Activated B cell treated with CpG ODN at 0.5 μM for 24 hours (primary cell): ENCODE results near the gene RRN3. TPM values are rescaled to one million over a fixed set of nuclear protein-coding genes. Genes with fewer than 3 reads are reported as not detected.

Experiments used
- ATAC-seq: fragments of 200-7000 bp; cut with Tn5 transposase; one replicate; pipeline ENCODE4 v1.10.0; 2021; ENCODE audit warnings: low read depth, mild to moderate bottlenecking, moderate library complexity
- CTCF ChIA-PET: fragments of 350-600 bp; sonication (Branson Sonifier 250); formaldehyde crosslinking; loops from one replicate; lab custom pipeline; 2021; ENCODE audit warnings: antibody characterized with exemption; lab: Charles Lee
- POLR2A ChIA-PET: fragments of 350-600 bp; sonication (Branson Sonifier 250); formaldehyde crosslinking; loops from one replicate; lab custom pipeline; 2021; ENCODE audit warnings: antibody characterized with exemption; lab: Charles Lee
- DNase-seq: peaks from one replicate; pipeline ENCODE4 v3.0.0; 2022
- H3K27ac Mint-ChIP-seq: one replicate; pipeline ENCODE4 v1.8.0; 2020; ENCODE audit warnings: mixed read lengths
- H3K27me3 Mint-ChIP-seq: one replicate; pipeline ENCODE4 v1.8.0; 2021; ENCODE audit warnings: mixed read lengths
- H3K36me3 Mint-ChIP-seq: one replicate; pipeline ENCODE4 v1.8.0; 2021; ENCODE audit warnings: low read depth, mixed read lengths
- H3K4me1 Mint-ChIP-seq: one replicate; pipeline ENCODE4 v1.8.0; 2021; ENCODE audit warnings: mixed read lengths
- H3K4me3 Mint-ChIP-seq: one replicate; pipeline ENCODE4 v1.8.0; 2020; ENCODE audit warnings: mild to moderate bottlenecking, mixed read lengths
- H3K9me3 Mint-ChIP-seq: one replicate; pipeline ENCODE4 v1.8.0; 2020; ENCODE audit warnings: mixed read lengths
- CTCF ChIP-seq: fragments of 200-600 bp; IDR thresholded peaks from one replicate; pipeline ENCODE4 v1.8.0; 2022; ENCODE audit warnings: antibody characterized with exemption, mild to moderate bottlenecking
- intact Hi-C: fragments of 100-400 bp; cut with micrococcal nuclease; formaldehyde crosslinking; loops from one replicate; pipeline ENCODE4 v1.15.1; 2024
- total RNA-seq: library from RNA; stranded (reverse); gene quantifications from 2 replicates; pipeline ENCODE4 v1.2.3, GENCODE V29; 2022

Gene RRN3
- total RNA-seq, 1 donor from 2014 or later, result 35.8 TPM

- H3K27me3 Mint-ChIP-seq, result no peaks in the 10 kb centered on the region
- ATAC-seq, result no peak
- no peaks in the 10 kb centered on the region for H3K4me1 Mint-ChIP-seq
- H3K36me3 Mint-ChIP-seq, result peaks cover 85% of the 10 kb centered on the region
- no peak overlapping the region for H3K27ac Mint-ChIP-seq
- no peak for TF ChIP-seq CTCF
- DNase-seq, result no peak
- no peaks in the 10 kb centered on the region for H3K9me3 Mint-ChIP-seq
- no peak overlapping the region for H3K4me3 Mint-ChIP-seq
- CTCF ChIA-PET, result no interaction called here
- POLR2A ChIA-PET, result no interaction called here
- intact Hi-C loops, result no loop called here
These were observed 55.4 kb downstream of the RRN3 start for GRCh38 chr16:15038689-15039088.

- peaks cover 91% of the 10 kb centered on the region for H3K36me3 Mint-ChIP-seq
- no peaks in the 10 kb centered on the region for H3K9me3 Mint-ChIP-seq
- H3K27ac Mint-ChIP-seq, result no peak overlapping the region
- intact Hi-C loops, result no loop called here
- ATAC-seq (no peak), DNase-seq (no peak)
- H3K4me1 Mint-ChIP-seq, result no peaks in the 10 kb centered on the region
- H3K27me3 Mint-ChIP-seq, result no peaks in the 10 kb centered on the region
- no peak overlapping the region for H3K4me3 Mint-ChIP-seq
- TF ChIP-seq CTCF, result no peak
- ChIA-PET POLR2A (no interaction called here), CTCF (no interaction called here)
These were observed 56.3 kb downstream of the RRN3 start for GRCh38 chr16:15037745-15038144.

- ChIA-PET POLR2A (no interaction called here), CTCF (no interaction called here)
- H3K27ac Mint-ChIP-seq, result peak overlapping the region; percentile 12
- H3K36me3 Mint-ChIP-seq, result peaks cover 94% of the 10 kb centered on the region
- no peaks in the 10 kb centered on the region for H3K9me3 Mint-ChIP-seq
- H3K27me3 Mint-ChIP-seq, result no peaks in the 10 kb centered on the region
- no peaks in the 10 kb centered on the region for H3K4me1 Mint-ChIP-seq
- no peak overlapping the region for H3K4me3 Mint-ChIP-seq
- TF ChIP-seq CTCF, result no peak
- intact Hi-C loops, result no loop called here
- DNase-seq, result no peak
- ATAC-seq, result no peak
These were observed 57.1 kb downstream of the RRN3 start for GRCh38 chr16:15037003-15037402.

GRCh38 chr16:15035163-15035729 is 58.8 kb downstream of the RRN3 start:
- no peak for TF ChIP-seq CTCF
- DNase-seq (no peak), ATAC-seq (no peak)
- CTCF ChIA-PET, result no interaction called here
- no peak overlapping the region for H3K4me3 Mint-ChIP-seq
- no peak overlapping the region for H3K27ac Mint-ChIP-seq
- POLR2A ChIA-PET, result no interaction called here
- H3K4me1 Mint-ChIP-seq, result no peaks in the 10 kb centered on the region
- no peaks in the 10 kb centered on the region for H3K9me3 Mint-ChIP-seq
- no peaks in the 10 kb centered on the region for H3K27me3 Mint-ChIP-seq
- intact Hi-C loops, result no loop called here
- H3K36me3 Mint-ChIP-seq, result peaks cover 93% of the 10 kb centered on the region

GRCh38 chr16:15034266-15035162 is 59.6 kb downstream of the RRN3 start:
- TF ChIP-seq CTCF, result no peak
- ChIA-PET CTCF (no interaction called here), POLR2A (no interaction called here)
- intact Hi-C loops, result no loop called here
- no peaks in the 10 kb centered on the region for H3K4me1 Mint-ChIP-seq
- no peak for ATAC-seq
- no peak overlapping the region for H3K27ac Mint-ChIP-seq
- H3K9me3 Mint-ChIP-seq, result no peaks in the 10 kb centered on the region
- H3K4me3 Mint-ChIP-seq, result no peak overlapping the region
- no peaks in the 10 kb centered on the region for H3K27me3 Mint-ChIP-seq
- H3K36me3 Mint-ChIP-seq, result peaks cover 89% of the 10 kb centered on the region
- no peak for DNase-seq
